HT1080 (cell line): ENCODE data around the gene DNAJC16. TPM values are rescaled to one million over a fixed set of nuclear protein-coding genes. Genes with fewer than 3 reads are reported as not detected.
A peak's percentile ranks its signal among the peaks of the same experiment; 100 is the strongest.

ENCODE experiments used
- DNase-seq: peaks from one replicate; pipeline ENCODE4 v3.0.0-alpha.2; 2015; ENCODE audit warnings: low read depth
- total RNA-seq: library from RNA; depleted of rRNA; stranded (reverse); fragments of >200 nt; shearing (Covaris generic); gene quantifications from 2 replicates; pipeline ENCODE4 v1.2.3, GENCODE V29; 2014

DNAJC16 gene
- total RNA-seq, 1 experiment from 2014 or later: 10.5 TPM

GRCh38 chr1:15531682-15532081, 5.0 kb downstream of the DNAJC16 start:
- no peak for DNase-seq

DNA sequence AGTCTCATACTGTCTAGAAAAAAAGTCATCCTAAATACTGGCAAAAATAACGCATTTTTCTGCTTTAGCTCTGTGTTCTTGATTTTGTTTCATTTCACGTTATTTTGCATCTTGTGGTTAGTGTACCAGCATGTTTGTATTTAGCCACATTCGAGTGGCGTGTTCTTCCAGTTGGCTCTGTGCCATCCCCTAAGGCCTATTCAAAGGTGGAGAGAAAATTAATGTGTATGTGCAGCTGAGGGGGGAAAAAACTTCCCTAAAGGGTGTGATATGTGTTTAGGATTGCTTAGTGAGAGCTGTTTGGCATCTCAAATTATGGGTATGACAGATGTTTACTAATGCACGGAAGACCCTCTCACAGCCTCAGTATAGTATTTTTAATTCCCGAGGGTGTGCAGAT, 12.1 kb downstream of the DNAJC16 start:
- no peak for DNase-seq

- DNase-seq: no peak
Measured at GRCh38 chr1:15540186-15540585, 13.5 kb downstream of the DNAJC16 start.

DNA sequence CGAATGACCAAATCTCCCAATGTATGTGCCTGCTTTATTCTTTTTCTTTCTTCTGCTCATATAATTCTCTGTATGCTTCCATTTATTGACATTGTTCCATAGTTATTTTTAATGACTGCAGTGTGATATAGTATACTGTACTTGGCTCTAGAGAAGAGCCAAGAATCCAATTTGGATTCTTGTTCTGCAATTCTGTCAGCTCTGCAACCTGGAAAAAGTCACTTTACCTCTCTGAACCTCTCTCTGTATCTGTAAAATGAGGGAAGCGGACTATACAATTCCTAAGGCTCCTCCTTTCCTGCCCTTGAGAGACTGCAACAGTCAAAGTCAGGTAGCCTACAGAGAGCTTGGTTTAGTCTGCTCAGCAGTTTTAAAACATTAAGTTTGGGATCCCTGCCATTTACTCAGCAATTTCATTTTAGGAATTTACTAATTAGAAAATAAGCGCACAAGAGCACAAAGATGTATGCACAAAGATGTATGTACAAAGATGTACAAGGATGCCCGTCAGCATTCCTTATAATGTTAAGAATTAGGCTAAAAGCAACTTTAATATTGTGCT, 14.7 kb downstream of the DNAJC16 start:
- DNase-seq: no peak

DNA sequence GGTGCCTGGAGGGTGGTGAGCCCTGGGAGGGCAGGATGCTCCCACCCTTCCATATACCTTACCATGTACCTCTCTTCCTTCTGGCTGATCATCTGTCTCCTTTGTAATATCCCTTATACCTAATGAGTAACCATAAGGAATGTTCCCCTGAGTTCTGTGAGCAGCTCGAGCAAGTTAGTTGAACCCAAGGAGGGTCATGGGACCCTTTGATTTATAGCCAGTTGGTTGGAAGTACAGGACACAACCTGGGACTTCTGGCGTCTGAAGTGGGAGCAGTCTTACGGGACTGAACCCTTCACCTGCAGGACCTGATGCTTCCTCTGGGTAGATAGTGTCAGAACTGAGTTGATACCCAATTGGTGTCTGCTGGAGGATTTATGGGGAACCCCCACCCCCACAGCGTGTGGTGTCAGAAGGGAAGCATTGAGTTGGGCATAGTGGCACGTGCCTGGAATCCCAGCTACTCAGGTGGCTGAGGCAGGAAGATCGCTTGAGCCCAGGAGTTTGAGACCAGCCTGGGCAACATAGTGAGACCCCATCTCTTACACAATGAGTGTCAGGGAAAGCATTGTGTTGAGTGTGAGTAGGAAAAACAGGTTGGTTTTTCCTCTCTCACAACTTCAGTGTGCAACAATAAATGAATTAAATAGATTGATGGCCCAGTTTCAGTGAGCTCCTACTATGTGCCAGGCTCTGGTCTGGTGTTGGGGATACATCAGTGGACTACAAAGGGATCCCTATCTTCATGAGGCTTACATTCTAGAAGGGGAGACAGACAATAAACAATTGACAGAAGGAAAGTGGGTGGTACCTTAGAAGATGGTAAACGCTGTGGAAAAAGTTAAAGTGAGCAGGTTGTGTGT, 16.0 kb downstream of the DNAJC16 start:
- DNase-seq: no peak

DNA sequence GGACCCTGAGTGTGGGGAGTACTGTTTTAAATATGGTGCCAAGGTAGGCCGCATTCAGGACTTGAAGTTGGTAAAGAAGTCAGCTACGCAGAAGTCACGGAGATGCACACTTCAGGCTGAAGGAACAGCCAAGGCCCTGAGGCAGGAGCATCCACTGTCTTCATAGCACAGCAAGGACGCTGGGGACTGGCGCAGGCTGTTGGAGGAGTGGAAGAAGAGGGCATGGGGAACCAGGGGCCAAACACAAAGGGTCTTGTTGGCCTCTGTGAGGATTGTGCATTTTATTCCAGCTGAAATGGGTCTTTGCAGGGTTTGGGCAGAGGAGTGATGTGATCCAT, 16.6 kb downstream of the DNAJC16 start:
- no peak for DNase-seq

GRCh38 chr1:15543589-15544568, 17.2 kb downstream of the DNAJC16 start:
- no peak for DNase-seq

DNA sequence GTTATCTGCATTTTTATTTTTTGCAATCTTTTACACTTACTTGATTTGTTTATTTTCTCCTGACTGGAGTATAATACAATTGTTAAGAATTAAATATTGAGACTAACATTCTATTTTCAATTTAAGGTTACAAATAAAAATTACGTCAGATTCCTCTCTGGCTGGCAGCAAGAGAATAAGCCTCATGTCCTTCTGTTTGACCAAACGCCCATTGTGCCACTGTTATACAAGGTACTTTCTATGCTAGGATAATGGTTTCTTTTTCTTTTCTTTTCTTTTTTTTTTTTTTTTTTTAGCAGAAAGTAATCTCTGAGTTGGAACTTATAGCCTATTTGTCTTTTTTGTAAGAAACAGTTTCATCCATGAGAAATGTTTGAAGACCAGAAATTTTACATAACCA, 20.0 kb downstream of the DNAJC16 start:
- DNase-seq: no peak

GRCh38 chr1:15550573-15550972, 23.9 kb downstream of the DNAJC16 start:
- no peak for DNase-seq

DNA sequence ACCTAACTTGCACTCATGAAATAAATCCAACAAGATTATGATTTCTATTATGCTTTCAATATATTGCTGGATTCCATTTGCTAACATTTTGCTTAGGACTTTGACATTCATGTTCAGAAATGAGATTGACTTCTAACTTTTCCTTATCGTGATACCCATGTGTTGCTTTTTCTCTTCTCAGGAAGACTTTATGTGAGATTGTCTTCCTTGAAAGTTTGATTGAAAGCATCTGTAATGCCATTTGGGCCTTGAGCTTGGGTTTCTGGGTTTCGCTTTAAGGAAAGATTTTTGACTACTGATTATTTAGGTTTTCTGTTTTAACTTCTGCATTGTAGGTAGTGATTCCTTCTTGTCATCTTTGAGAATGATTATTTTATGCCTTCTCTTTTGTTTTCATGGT, 30.4 kb downstream of the DNAJC16 start:
- no peak for DNase-seq

DNA sequence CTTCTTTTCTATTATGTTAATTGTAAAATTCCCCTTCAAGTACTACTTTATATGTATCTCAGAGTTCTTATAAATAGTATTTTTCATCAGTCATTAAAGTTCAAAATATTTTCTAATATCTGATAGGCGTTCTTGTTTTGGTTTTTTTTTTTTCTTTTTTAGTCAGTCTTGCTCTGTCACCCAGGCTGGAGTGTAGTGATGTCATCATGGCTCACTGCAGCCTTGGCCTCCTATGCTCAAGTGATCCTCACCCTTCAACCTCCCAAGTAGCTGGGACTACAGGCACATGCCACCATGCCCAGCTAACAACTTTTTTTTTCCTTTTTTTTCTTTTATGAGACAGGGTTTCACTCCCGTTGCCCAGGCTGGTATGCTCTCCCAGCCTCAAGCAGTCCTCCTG, 30.9 kb downstream of the DNAJC16 start:
- peak; percentile 16 for DNase-seq

GRCh38 chr1:15558516-15558915, 31.9 kb downstream of the DNAJC16 start:
- DNase-seq: no peak

DNA sequence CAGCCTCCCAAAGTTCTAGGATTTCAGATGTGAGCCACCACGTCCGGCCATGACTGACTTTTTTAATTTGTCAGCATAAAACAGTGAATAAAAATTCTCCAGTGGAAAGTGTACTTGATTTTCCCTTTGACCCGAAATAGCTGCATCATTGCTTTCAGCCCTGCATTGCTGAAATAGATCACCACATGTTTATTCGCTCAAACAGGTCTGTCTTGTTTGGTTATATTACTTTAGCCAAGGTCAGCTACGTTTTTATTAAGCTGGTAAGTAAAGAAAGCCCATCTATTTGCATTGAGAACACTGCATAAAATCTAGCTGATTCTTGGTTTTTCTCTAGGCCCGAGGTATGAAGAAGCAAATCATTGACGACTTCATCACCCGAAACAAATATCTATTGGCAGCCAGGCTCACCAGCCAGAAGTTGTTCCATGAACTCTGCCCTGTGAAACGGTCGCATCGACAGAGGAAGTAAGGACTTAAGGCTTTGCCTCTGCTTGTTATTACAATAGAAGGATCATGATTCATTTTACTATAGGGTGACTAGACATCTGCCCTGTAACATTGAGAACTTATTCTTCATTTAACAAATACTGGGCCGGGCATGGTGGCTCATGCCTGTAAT, 32.7 kb downstream of the DNAJC16 start:
- DNase-seq: no peak

GRCh38 chr1:15568387-15569073, 41.9 kb downstream of the DNAJC16 start:
- DNase-seq: no peak

DNA sequence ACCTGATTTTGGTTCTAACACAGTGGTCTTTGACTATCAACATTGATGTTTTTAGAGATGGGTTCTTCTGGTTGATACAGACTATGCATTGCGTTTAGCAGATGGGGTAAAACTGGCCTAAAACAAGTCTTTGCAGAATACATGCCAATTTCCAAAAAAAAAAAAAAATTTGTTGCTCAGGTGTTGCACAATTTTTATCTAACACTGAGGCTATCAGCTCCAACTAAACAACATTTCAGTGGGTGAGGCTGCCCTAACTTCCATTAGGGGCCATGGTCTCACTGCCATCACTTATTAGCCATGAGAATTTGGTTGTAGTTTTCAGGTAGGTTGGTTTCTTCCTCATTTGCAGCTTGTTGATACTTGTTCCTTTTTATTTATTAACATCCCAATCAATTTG, 44.2 kb downstream of the DNAJC16 start:
- DNase-seq: no peak

GRCh38 chr1:15571266-15571665, 44.6 kb downstream of the DNAJC16 start:
- DNase-seq: no peak

DNA sequence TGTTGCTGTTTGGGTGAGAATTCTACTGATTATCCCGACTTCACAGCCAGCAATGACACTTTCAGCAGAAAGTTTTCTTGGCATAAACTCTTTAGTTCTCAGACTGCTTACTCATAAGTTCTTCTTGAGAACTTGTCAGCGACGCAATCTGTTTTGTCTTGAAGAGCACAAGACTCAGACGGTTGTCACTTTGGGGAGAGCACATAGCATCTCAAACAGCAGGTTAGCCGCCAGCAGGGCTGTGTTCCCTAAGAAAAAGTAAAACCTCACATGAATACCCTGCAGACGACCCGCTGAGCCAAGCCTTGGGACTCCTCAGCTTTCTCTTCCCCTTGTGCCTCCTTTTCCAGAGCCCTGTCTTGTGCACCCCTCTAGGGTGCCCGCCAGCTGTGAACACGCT, 46.8 kb downstream of the DNAJC16 start:
- no peak for DNase-seq

- DNase-seq: no peak
Measured at GRCh38 chr1:15574741-15575140, 48.1 kb downstream of the DNAJC16 start.

DNA sequence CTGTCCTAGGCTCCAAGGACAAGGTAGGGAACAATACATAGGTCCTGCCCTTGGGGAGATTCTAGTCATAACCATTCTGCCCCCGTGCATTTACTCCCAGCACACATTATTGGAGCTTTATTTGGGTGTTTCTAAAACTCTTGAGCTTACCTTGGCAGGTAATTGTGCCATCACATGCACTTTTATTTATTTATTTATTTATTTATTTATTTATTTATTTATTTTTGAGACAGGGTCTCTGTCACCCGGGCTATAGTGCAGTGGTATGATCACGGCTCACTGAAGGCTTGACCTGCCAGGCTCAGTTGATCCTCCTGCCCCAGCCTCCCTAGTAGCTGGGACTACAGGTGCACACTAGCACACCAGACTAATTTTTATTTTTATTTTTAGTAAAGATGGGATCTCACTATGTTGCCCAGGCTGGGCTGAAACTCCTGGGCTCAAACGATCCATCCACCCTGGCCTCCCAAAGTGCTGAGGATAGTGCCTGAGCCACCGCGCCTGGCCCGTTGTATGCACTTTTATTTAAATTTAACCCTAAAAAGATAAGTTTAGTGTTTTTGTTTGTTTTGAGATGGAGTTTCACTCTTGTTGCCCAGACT, 49.0 kb downstream of the DNAJC16 start:
- DNase-seq: no peak

DNA sequence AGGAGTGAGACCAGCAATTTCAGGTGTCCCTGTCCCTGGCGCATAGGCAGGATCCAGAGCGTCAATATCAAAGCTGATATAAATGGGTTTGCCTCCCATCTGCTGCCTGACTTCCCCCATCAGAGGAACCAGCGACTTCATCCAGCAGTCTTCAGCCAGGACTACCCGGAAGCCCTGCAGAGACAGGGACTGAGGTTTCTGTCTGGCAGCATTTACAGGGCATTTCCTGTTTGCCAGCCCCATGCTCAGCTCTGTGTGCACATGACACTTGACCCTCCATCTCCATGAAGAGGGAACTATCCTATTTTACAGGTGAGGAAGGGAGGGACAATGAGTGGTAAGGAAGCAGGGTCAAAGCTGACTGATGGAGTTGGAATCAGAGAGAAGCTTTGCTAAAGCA, 51.0 kb downstream of the DNAJC16 start:
- peak; percentile 15 for DNase-seq
